HG02981 (cell line): ENCODE measurements around the gene OOSP4B.
"Not testable (repeated sequence)": the region's sequence is repeated elsewhere in the genome, so short reads cannot be mapped to it uniquely, and the experiment has no call there.

Experiments used
- ATAC-seq: cut with Tn5 transposase; IDR thresholded peaks from one replicate; pipeline ENCODE4 v1.9.1; 2021; ENCODE audit warnings: mild to moderate bottlenecking, moderate library complexity; ENCODE audit not compliant: unreplicated experiment

The OOSP4B gene

DNA sequence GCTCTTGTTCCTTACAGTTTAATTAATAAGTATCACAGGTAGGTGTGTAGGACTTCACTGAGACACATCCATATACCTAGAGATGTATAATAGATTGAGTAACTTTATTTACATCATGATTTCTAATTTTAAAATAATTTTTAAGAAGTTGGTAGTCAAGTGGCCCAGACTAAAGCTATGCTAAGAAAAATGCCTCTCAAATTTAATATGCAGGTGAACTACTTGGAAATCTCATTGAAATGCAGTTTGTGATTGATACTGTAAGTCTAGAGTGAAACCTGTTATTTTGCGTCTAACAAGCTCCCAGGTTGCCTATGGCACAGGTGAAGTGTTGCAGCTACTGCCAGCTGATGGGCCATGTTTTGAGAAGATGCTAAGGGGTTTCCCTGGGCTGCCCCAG is at the start of gene OOSP4B:
Gene OOSP4B, plus strand, starts transcription at position 301 of the 400 bp plus-strand sequence.
- no peak for ATAC-seq

GRCh38 chr11:59967677-59968394 is 49.1 kb upstream of the OOSP4B start:
- ATAC-seq = no peak

GRCh38 chr11:59968395-59968783 is 48.6 kb upstream of the OOSP4B start:
- ATAC-seq = no peak

GRCh38 chr11:59973097-59973496 is 43.9 kb upstream of the OOSP4B start:
- no peak for ATAC-seq

- ATAC-seq = no peak
Measured at GRCh38 chr11:59981106-59981770, 35.7 kb upstream of the OOSP4B start.

DNA sequence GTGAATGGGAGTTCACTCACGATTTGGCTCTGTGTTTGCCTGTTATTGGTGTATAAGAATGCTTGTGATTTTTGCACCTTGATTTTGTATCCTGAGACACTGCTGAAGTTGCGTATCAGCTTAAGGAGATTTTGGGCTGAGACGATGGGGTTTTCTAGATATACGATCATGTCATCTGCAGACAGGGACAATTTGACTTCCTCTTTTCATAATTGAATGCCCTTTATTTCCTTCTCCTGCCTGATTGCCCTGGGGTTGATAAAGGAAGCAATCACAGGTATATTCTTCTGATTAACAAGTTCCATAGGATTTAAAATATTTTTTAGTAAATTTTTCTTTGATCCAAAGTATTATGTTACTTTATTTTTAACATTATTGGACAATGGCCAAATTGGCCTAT is 34.9 kb upstream of the OOSP4B start:
- not testable (repeated sequence) for ATAC-seq

GRCh38 chr11:59983212-59983611 is 33.8 kb upstream of the OOSP4B start:
- no peak for ATAC-seq

DNA sequence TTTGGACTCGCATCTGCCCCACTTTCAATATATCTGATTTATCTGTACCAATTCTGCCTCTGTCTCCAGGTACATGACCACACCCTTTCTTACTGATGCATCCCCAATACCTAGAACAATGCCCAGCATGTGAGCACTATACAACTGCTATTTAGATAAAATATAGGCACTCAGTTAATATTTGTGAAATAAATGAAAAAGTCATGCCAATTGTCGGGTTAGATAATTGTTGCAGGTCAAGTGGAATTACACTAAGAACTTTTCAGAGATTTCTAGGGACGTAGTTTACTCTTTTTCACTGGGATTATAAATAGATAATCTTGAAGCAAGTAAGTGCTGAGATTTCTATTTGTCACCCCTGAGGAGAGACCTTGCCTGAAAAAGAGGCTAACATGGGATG is 32.6 kb upstream of the OOSP4B start:
- ATAC-seq = no peak

DNA sequence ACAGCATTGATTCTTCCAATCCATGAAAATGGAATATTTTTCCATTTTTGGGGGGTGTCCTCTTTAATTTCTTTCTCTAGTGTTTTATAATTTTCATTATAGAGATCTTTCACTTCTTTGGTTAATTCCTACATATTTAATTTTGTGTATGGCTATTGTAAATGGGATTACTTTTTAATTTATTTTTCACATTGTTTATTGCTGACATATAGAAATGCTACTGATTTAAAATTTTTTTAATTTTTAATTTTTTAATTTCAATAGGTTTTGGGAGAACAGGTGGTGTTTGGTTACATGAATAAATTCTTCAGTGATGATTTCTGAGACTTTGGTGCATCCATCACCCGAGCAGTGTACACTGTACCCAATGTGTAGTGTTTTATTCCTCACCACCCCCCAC is 26.6 kb upstream of the OOSP4B start:
- no peak for ATAC-seq

- no peak for ATAC-seq
Measured at GRCh38 chr11:59992425-59992824, 24.6 kb upstream of the OOSP4B start.

DNA sequence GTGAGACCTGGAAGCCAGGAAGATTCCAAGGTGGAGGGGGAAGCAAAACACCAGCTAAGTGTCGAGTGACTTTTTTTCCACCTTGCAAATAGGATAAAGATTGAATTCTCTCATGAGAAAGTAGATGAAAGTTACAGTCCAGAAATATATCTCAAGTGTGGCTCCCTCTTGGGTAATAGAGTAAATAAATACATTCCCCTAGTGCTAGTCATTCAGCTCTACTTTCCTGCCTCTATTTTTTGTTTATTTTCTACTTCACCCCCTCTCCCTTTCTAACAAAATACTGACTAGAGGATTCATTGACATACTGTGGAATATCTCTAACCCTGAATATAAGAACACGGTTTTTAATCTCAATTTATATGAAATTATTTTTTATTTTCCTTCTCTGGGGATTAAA is 19.2 kb upstream of the OOSP4B start:
- no peak for ATAC-seq

DNA sequence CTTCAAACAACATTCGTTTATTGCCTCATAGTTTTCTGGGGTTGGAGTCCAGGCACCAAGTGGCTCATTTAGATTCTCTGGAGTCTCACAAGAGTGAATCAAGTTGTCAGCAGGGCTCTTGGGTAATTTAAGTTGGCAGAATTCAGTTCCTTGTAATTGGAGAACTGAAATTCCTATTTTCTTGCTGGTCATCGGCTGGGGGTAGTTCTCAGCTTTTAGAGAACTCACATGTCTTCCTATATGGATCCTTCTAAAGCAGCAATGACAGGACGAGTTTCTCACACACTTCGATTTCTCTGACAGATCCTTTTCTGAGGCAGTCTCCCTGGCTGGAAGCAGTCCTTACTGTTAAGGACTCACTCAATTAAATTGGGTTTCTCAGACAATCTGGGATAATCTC is 17.3 kb upstream of the OOSP4B start:
- no peak for ATAC-seq

DNA sequence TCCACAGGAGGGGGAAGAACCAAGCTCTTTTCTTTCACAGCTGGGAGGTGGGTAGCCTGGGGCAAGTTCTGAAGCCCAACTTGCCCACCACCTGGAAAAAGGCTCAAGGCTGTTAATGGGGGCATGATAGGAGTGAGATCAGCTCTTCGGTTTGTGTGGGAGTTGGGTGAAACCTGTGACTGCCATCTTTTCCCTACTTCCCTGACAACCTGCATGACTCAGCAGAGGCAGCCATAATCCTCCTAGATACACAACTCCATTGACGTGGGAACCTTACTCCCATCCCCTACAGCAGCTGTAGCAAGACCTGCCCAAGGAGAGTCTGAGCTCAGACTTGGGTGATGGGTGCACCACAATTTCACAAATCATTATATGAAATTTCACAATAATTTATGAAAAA is 13.3 kb upstream of the OOSP4B start:
- ATAC-seq = no peak

DNA sequence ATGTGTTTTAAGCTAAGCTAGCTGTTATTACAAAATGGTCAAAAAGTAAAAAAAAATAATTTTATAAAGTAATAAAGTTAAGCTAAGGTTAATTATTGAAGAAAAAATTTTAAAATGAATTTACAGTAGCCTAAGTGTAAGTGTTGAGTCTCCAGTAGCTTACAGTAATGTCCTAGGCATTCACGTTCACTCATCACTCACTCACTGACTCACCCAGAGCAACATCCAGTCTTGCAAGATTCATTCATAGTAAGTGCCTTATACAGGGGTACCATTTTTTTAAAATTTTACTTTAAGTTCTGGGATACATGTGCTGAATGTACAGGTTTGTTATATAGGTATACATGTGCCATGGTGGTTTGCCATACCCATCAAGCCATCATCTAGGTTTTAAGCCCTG is 11.6 kb upstream of the OOSP4B start:
- no peak for ATAC-seq

DNA sequence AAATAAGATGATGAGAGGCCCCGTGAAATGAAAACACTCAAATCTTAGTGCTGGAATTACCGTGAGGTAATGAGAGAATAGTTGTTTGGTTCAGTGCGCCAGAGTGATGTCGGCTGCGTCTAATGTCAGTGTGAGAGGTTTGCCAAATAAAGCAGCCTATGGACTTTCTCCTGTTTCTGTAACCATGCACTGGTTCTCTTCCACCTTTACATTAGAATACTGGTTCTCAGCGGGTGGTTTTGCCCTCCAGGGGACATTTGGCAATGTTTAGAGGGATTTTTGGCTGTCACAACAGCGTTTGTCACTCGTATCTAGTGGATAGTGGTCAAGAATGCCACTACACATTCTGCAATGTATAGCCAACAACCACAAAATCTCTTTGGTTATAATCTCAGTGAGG is 1.1 kb downstream of the OOSP4B start:
- ATAC-seq = no peak

GRCh38 chr11:60020376-60020775 is 3.4 kb downstream of the OOSP4B start:
- ATAC-seq = not testable (repeated sequence)

DNA sequence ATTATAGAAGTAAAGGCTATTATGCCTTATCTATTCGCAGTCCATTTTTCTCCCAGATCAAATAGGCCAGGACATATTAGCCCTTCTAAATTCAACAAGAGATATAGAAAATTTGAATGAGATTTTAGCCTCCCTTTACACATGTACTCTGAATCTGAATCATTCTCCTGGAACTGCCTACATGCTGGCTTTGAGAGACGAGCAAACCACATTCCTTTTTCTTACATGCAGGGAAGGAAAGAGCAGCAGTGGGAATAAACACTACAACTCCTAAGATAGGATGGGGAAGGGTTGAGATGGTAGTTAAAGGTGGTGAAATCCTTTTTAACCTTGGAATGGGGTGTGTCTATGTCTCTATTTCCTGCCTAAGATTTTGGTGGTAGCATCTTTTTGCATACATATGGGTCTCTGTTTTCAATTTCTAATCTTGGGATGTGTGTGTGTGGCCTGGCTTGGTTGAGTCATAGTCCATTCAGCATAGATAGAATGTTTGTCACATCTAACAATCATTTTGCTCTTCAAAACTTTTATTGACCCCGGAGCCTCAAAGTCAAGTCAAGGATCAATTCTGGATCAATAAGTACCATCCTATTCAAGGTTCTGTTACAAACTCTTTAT is 12.1 kb downstream of the OOSP4B start:
- no peak for ATAC-seq

DNA sequence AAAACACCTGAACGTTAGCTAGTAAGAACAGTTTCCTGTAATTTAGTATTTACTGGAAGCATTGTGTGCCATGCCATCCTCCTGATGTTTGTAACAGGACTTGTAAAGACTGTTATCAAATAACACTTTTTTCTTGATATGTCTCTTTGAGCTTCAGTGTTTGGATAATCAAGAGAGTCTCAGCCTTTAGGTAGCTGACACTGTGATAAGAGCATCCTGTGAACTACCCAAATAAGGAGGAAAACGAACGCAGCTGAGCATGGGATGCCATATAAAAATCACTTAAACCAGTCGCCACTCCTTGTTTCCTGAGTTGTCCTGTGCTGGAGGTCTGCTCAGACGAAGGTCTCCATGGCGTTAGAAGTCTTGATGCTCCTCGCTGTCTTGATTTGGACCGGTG is 23.1 kb downstream of the OOSP4B start, which contains the start of gene OOSP2:
Gene OOSP2, plus strand, starts transcription at position 301 of the 400 bp plus-strand sequence. Its CDS starts 51 bp downstream, at position 352.
- no peak for ATAC-seq

DNA sequence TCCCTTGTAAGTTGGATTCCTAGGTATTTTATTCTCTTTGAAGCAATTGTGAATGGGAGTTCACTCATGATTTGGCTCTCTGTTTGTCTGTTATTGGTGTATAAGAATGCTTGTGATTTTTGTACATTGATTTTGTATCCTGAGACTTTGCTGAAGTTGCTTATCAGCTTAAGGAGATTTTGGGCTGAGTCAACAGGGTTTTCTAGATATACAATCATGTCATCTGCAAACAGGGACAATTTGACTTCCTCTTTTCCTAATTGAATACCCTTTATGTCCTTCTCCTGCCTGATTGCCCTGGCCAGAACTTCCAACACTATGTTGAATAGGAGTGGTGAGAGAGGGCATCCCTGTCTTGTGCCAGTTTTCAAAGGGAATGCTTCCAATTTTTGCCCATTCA is 33.4 kb downstream of the OOSP4B start:
- not testable (repeated sequence) for ATAC-seq

- ATAC-seq = not testable (repeated sequence)
Measured at GRCh38 chr11:60050839-60051238, 33.9 kb downstream of the OOSP4B start.

- ATAC-seq = no peak
Measured at GRCh38 chr11:60056349-60056969, 39.5 kb downstream of the OOSP4B start, which contains the start of gene MS4A3. Gene MS4A3 (plus strand): TSS chr11:60056665. CDS start chr11:60061161, 4,496 bp downstream.
